H1 (cell line): Measurements from ENCODE around the gene HEATR9. TPM values are rescaled to one million over a fixed set of nuclear protein-coding genes. Genes with fewer than 3 reads are reported as not detected.

Experiments used
- ATF2 ChIP-seq: IDR thresholded peaks from 2 replicates; pipeline ENCODE4 v1.6.1; 2012; ENCODE audit warnings: low read length, inconsistent platforms
- BRCA1 ChIP-seq: IDR thresholded peaks from 2 replicates; pipeline ENCODE4 v1.6.1; 2012; ENCODE audit warnings: low read depth, low read length, improper control_type of control experiment
- RAD21 ChIP-seq, 2 experiments: IDR thresholded peaks in 1 of 2; conservative IDR thresholded peaks in 1 of 2; 2 replicates each; pipeline ENCODE4 v1.6.1; 2011; ENCODE audit warnings: low read depth in 2 of 2, low read length in 2 of 2, improper control_type of control experiment in 1 of 2, inconsistent platforms in 1 of 2, mild to moderate bottlenecking in 1 of 2, moderate library complexity in 1 of 2
- RNF2 ChIP-seq: fragments of 200-900, 300-1000 bp; sonication (generic); IDR thresholded peaks from 2 replicates; pipeline ENCODE4 v1.7.1; 2016; ENCODE audit warnings: borderline replicate concordance, low read depth, mild to moderate bottlenecking, antibody characterized with exemption, low read length; ENCODE audit not compliant: poor library complexity, severe bottlenecking; ENCODE audit errors: missing control alignments
- TAF7 ChIP-seq: optimal IDR thresholded peaks from 2 replicates; pipeline ENCODE3; 2011; ENCODE audit warnings: low read depth, mild to moderate bottlenecking, inconsistent platforms, low read length, moderate library complexity, borderline replicate concordance
- polyA plus RNA-seq, 7 experiments: library from polyadenylated mRNA; depleted of rRNA in 3 of 7; stranded (reverse) in 5 of 7; unstranded in 2 of 7; fragments of >200 nt in 5 of 7; fragments of 200-250 nt in 2 of 7; gene quantifications; 1 replicate in 5 of 7; 2 replicates in 1 of 7; 4 replicates in 1 of 7; pipeline versions ENCODE4 v1.2.1 to v1.2.3, GENCODE V29; 2011 to 2013; ENCODE audit warnings: missing spikeins in 2 of 7, mixed read lengths in 2 of 7
- total RNA-seq: library from RNA; stranded (reverse); fragmentation: NEBNext Ultra II Directional; extraction: Animal tissue kit (Norgen Biotek cat#: 25700); gene quantifications from 2 replicates; pipeline ENCODE4 v1.2.1, GENCODE V29; 2021

HEATR9 gene
- total and polyA plus RNA-seq, 2 of the 8 experiments (the other 6 are each of a cell fraction or from before 2014, with no cell fraction given): not detected

GRCh38 chr17:35895636-35896587 is 27.2 kb upstream of the HEATR9 start (continued):
- TF ChIP-seq ATF2 (no peak), RAD21 (IDR thresholded peaks at IDR 0.05 in 1 of 2, conservative IDR thresholded peaks at IDR 0.05 in 1 of 2; ENCODE audit: low read depth in 2 of 2, low read length in 2 of 2) (no peak), RNF2 (no peak), TAF7 (no peak), BRCA1 (no peak)
- TF ChIP-seq, all 59 proteins: peak for 0
